HG02763 (cell line): ENCODE data around the gene TCL1A.
"Not testable (repeated sequence)": the region's sequence is repeated elsewhere in the genome, so short reads cannot be mapped to it uniquely, and the experiment has no call there.

Experiments used
- ATAC-seq: cut with Tn5 transposase; IDR thresholded peaks from one replicate; pipeline ENCODE4 v1.9.1; 2021; ENCODE audit warnings: mild to moderate bottlenecking, moderate library complexity; ENCODE audit not compliant: unreplicated experiment

TCL1A gene

DNA sequence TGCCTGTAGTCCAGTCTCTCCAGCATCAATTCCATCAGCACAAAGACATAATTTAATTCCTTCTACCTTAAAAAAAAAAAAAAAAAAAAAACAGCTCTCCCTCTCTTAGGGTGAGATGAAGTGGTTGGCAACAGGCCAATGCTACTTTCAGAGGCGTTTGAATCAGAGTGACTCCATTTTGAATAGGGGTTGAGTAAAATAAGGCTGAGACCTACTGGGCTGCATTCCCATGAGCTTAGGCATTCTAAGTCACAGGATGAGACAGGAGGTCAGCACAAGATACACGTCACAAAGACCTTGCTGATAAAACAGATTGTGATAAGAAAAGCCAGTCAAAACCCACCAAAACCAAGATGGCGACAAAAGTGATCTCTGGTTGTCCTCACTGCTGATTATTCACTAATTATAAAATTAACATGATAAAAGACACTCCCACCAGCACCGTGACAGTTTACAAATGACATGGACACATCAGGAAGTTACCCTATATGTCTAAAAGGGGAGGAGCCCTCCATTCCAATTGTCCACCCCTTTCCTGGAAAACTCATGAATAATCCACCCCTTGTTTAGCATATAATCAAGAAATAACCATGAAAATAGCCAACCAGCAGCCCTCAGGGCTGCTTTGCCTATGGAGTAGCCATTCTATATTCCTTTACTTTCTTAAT is 34.6 kb downstream of the TCL1A start:
- no peak for ATAC-seq

DNA sequence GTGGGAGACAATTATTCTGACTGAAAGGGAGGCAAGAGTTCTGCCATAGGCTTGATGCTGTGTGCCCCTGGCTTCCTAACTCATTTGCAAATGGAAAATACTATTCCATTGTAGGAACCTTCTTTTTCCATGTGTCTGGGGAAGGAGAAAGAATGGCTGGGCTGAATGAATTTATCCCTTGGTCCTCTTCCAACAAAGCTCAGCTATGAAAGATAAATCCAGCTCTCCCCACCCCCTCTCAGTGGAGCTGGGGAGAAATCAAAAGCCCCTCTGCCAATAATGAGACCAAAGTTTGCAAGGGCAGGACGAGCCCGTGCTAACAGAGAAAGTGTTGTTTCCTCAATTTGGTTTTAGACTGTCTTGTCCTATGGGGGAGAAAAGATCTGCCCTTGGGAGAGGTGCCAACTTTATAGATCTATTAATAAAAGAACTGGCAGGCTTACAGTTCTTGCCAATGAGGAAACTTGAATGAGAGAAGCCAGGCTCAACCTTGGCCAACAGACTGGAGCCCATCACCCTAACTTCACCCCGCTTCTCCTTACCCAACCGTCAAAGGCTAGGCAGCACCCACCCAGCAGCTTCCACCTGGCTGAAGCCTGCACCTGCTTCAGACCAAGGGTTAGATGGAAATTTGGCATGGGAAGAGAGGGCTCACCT is 36.6 kb downstream of the TCL1A start:
- no peak for ATAC-seq

DNA sequence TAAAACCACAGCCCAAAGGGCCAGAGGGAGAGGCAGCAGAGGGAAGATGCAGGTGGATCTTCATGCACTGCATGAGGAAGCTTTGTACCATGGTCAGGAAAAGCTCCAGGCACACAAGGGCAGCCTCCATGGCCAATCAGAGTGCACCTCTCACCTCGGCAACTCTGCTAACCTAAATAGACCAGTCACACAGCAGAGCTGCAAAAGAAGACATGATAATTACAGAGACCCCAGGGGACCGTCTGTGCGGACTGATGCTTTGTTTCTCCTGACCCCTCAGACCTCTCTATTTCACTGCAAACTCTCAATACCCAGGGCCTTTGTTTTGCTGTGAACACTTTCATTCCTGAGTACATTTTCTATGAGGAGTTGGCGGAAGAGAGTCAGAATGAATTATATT is 38.4 kb downstream of the TCL1A start:
- ATAC-seq = no peak

DNA sequence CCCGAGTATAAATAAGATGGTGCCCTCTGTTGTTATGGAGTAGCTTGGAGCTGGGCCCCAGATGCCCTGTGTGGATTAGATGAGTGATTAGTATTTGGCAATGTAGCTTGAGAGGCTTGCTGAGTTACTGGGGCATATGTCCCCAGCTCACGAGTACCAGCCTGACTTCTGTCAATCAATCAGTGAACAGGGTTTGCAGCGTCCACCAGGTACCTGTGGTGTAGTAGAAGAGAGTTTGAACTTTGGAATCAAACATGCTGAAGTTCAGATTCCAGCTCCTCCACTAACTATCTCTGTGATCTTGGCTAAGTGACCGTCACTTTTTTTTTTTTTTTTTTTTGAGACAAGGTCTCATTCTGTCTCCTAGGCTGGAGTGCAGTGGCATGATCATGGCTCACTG is 39.3 kb downstream of the TCL1A start:
- no peak for ATAC-seq

DNA sequence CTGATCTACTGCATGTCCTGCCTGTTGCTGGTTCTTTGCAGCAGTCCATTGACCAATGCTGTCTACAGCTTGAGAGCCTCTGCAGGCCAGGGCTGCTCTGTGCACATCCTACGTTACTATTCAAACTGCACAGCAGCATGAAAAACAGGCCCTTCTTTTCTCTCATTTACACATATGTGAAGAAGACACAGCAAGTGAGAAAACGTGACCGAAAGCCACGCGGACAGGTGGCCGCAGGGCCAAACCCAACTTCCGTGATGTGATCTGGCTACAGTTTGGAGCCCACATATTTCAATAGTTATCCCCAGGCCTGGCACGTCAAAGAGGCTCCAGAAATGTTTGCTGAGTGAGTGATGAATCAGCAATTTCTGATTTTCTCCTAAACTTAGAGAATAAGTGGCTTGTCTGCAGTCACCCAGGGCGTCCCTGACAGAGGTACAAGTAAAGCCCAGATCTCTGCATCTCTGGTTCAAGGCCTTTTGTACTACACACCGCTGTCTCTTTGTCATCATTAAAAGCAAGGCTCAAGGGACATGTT is 45.6 kb downstream of the TCL1A start:
- no peak for ATAC-seq

DNA sequence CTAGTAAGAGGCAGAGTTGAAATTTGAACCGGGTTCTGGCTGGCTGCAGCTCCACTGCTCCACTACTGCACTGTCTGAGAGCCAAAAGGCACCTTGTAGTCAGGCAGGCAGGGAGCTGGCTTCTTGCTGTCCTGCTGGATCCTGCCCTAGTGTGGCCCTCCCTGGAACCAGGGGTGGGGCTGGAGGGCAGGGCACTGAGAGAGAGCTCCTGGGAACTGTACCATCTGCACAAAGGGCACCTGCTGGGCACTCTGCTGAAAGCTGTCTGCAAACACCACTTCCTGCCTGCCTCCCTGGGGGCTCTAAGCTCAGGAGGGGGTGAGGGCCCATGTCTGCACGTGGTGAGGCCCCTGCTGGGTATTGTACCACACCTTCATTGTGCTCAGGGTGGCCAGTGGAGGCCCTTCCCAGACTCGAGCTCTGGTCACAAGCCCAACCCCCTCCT is 46.7 kb downstream of the TCL1A start:
- no peak for ATAC-seq

DNA sequence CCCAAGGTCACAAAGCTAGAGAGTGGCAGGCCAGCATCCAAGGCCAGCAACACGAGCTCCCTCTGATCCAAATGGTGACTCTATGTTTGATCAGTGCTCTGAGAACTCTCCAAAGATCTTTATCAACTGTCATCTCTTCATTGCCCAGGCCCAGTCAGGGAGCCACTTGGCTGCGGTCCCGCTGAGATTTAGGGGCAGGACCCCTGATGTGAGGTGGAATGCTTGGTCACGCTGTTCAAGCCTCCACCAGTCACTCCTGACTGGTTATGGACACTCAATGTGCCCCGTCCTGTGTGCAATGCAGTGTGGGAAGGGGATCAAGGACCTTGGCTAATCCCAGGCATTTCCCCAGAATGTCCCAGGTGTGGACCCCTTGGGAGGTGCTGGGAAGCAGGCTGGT is 47.5 kb downstream of the TCL1A start:
- ATAC-seq = no peak

DNA sequence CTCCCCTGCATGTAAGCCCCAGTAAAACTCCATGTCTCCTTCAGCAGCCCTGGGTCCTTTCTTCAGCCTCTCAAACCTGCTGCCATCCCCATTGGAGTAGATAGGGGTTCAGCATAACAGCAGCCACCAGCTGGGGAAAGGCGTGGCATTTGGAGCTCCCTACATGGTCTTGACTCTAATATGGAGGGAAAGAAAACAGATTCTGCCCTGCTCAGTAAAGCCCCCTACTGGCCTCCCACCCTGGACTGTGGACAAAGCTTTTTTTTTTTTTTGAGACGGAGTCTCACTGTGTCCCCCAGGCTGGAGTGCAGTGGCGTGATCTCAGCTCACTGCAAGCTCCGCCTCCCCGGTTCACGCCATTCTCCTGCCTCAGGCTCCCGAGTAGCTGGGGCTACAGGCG is 48.4 kb downstream of the TCL1A start:
- ATAC-seq = not testable (repeated sequence)

DNA sequence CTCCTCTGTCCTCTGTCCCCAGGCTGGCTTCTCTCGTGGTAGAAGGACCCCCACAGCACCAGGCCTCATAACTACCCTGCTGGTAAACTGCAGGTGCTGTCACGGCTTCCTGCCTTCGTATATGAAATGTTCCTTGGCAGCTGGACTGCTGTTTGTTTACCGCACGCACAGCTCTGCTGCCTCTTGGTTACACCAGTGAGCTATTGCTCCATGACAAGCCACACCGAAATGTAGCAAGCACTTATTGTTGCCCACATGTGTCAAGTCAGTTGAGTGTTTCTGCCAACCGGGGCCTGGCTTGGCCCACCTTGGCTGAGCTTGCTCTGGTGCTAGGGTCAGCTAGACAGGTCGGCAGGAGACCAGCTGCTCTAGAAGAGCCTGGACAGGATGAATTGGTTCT is 49.4 kb downstream of the TCL1A start:
- ATAC-seq = peak; percentile 33

DNA sequence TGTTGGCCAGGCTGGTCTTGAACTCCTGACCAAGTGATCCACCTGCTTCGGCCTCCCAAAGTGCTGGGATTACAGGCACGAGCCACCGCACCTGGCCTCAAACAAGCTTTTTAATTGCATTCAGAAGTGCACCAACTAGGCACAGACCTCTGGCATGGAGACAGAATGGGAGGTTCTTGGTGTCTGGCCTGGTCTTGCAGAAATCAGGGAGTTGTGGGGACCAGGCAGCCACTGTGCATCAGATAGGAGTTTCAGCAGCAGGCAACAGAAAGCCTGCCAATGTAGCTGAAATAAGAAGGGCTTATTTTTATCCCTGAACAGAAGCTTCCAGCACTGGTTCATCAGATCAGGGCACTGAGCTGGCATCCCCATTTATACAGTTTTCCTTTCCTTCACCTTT is 49.9 kb downstream of the TCL1A start:
- no peak for ATAC-seq

DNA sequence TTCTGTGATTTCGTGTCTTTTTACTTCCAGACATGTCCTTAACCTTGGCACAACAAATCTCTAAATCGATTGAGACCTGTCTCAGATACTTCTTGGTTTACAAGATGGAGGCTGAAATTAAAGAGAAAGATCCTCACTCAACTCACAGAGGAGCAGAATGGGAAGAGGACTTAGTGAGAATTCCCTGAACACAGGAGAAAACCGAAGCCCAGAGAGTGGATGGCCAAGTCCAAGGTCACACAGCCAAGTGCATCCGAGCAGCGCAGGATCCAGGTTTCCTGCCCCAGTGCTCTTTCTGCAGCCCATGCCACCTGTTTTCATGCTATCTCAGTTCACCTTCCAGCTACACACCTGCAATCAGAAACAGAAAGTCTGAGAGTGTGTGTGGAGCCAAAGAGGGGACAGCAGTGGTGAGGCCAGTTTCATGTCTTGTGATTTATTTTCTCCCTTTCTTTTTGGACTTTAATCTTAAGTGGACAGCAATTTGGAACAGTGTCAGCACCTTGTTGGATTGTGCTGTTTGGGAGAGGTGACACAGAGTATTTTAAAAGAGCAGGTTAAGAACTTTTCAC is 50.6 kb downstream of the TCL1A start:
- no peak for ATAC-seq

DNA sequence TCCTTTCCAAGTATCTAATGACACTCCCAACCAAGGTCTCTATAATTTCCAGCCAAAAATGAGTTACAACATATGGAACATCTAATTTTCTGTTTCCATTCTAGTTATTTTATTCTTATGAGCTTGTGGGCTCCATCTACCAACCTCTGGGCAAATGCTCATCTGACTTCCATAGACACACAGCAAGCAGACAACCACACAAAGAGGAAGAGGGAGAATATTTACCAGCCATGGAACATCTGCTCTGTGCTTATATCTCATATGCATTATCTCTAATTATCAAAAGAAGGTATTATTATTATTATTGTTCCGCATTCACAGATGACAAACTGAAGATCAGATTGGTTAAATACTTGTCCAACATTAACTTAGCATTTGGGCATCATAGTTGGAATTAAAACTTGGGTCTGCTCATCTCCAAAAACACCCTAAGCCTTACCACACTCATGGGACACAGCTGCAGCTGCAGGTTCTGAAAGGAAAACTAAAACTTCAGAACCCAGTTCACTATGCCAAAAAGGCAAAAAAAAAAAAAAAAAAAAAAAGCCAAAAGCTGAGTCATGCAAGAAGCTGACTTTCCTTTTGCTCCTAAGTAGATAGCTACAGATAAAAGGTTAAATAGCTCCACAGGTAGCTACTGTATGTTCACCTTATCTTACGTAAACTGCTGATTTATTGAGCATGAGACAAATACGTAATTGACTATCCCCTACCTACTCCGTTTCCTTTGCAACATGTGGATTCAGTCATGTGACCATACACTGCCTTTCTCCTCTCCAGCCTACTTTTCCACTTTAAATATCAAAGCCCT is 51.3 kb downstream of the TCL1A start:
- ATAC-seq = peak; percentile 43

DNA sequence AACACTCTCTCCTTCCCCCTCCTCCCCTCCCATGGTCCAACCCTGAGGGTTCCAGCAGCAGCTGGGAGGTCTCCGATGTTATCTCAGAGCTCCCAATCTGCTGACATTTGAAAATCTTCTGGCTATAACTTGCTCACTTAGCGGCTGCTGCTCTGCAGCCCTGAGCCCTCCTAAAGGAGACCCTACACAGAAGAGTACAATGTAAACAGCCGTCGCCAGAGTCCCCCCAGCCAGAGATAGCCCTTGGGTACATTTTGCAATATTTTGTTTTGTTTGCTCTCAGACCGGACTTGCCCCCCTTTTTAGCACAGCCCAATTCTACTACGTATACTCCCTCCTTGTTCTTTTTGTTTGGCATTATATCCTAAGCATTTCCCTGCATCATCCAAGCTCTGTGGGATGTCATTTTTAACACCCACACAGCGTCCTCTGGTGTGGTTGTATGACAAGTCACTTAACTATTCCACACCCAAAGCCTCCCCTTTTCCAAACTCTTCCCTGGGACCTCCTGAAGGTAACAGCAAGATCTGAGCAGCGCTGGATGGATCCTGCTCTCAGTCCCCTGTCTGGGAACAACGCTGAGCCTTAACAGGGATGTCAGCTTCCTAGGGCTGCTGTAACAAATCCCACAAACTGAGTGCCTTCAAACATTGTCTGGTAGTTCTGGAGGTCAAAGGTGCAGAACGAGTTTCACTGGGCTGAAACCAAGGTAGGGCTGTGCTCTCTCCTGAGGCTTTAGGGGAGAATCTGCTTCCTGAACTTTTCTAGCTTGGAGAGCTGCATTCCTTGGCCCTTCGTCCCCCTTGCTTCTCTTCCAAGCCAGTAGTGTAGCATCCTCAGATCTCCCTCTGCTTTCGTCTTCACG is 53.0 kb downstream of the TCL1A start:
- no peak for ATAC-seq

DNA sequence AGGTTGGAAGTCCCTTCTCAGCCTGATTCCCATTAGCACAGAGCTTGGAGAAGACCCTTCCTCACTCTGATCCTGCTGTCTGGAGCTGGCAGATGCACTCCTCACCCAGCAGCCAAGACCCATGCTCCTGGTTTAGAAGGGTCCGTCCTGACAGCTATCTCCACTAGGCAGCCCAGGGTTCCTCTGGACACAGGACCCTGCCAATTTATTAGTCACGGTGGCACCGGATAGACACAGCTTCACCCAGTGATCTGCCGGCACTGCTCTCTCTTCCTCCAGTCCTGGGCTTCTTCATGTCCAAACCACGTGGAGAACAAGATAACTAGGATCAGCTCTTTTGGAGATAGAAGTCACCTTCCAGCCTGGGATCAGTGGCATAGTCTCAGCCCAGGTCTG is 53.9 kb downstream of the TCL1A start:
- no peak for ATAC-seq
